Measurements from ENCODE around the gene TMEM91. TPM values are rescaled to one million over a fixed set of nuclear protein-coding genes. Genes with fewer than 3 reads are reported as not detected.

Gene TMEM91
- polyA plus RNA-seq, 1 of the 3 experiments (the other 2 are of a cell fraction), result 5.7 TPM

DNA sequence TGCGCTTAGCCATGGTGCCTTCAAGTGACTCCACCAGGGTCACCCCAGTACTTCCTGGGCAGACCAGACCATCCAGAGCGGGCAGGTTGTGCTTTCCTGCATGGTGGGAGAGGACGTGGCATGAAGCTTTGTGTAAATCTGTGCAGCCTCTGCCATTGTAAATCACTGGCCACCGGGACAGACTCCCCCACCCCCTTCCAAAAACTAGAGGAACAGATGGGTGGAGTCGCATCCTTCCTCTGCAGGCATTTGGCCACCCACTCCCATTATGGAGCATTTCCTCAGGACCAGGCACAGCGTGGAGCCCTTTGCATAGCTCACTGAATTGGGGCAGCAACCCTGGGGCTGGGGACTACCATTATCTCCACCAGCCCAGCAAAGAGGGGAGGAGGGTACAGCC, 29.4 kb downstream of the TMEM91 start:
- H3K27me3 ChIP-seq (ENCODE audit: insufficient read depth), result no peaks in the 10 kb centered on the region
- H3F3A ChIP-seq (replicated peaks; ENCODE audit: insufficient read depth), result no peaks in the 10 kb centered on the region
- no peaks in the 10 kb centered on the region for H3K9me3 ChIP-seq
- no peaks in the 10 kb centered on the region for H3K36me3 ChIP-seq (replicated peaks in 1 of 2; ENCODE audit: control insufficient read depth in 1 of 2, insufficient read depth in 2 of 2, low read length in 1 of 2)
- H2AFZ ChIP-seq (ENCODE audit: low read depth), result no peak overlapping the region
- no peaks in the 10 kb centered on the region; a peak in 1 of 4 replicates for H3K4me1 ChIP-seq (ENCODE audit: control insufficient read depth in 1 of 2, insufficient read depth in 2 of 2, low read depth in 1 of 2, low read length in 1 of 2)
- ChIA-PET POLR2A (no interaction called here), CTCF (interaction anchor here (1.4 kb wide), 2 partner anchors 43 to 97 kb away, joined by 3 read pairs; no protein-coding TSS in a partner anchor)
- no peak overlapping the region for H3K27ac ChIP-seq (ENCODE audit: low read depth in 2 of 2, low read length in 1 of 2)
- H4K20me1 ChIP-seq (ENCODE audit: insufficient read depth), result no peaks in the 10 kb centered on the region
- H3K9me2 ChIP-seq, result no peaks in the 10 kb centered on the region
- no peak overlapping the region for H3K4me3 ChIP-seq (ENCODE audit: low read depth in 2 of 2, low read length in 1 of 2)
- WGBS (ENCODE audit: low lambda C conversion rate), result 95% methylated on average over 6 of the region's 6 CpGs
- DNase-seq, result no peak
- H3K4me2 ChIP-seq, result no peak overlapping the region
- no peak for TF ChIP-seq TAF1 (IDR thresholded peaks at IDR 0.05; ENCODE audit: borderline replicate concordance, low read depth, low read length)
- no peak for TF ChIP-seq FOSL2 (IDR thresholded peaks at IDR 0.05; ENCODE audit: borderline replicate concordance, low read depth)
- TF ChIP-seq ZBTB33 (IDR thresholded peaks at IDR 0.05; ENCODE audit: borderline replicate concordance, low read depth), result no peak
- TF ChIP-seq, protein P1, sequence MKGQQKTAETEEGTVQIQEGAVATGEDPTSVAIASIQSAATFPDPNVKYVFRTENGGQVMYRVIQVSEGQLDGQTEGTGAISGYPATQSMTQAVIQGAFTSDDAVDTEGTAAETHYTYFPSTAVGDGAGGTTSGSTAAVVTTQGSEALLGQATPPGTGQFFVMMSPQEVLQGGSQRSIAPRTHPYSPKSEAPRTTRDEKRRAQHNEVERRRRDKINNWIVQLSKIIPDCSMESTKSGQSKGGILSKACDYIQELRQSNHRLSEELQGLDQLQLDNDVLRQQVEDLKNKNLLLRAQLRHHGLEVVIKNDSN (IDR thresholded peaks at IDR 0.05; ENCODE audit: borderline replicate concordance, low read depth), result no peak
- TF ChIP-seq SIN3A (IDR thresholded peaks at IDR 0.05; ENCODE audit: borderline replicate concordance, low read depth, low read length), result no peak
- TF ChIP-seq EP300 (IDR thresholded peaks at IDR 0.05; ENCODE audit: borderline replicate concordance in 1 of 2, low read depth in 1 of 2, low read length in 1 of 2), result no peak
- TF ChIP-seq YY1 (IDR thresholded peaks at IDR 0.05; ENCODE audit: low read depth), result no peak
- no peak for TF ChIP-seq POLR2AphosphoS5 (IDR thresholded peaks at IDR 0.05; ENCODE audit: low read depth, low read length)
- TF ChIP-seq GATA2 (CRISPR knock-in tag; IDR thresholded peaks at IDR 0.05), result no peak
- TF ChIP-seq PBX3 (IDR thresholded peaks at IDR 0.05), result no peak
- TF ChIP-seq CHD2 (IDR thresholded peaks at IDR 0.05; ENCODE audit: low read length, partially characterized antibody), result no peak
- TF ChIP-seq NRF1 (IDR thresholded peaks at IDR 0.05; ENCODE audit: low read depth, low read length), result no peak
- TF ChIP-seq NFIC (IDR thresholded peaks at IDR 0.05; ENCODE audit: borderline replicate concordance), result no peak
- TF ChIP-seq CTCF (IDR thresholded peaks at IDR 0.05), result no peak
- no peak for TF ChIP-seq RAD21 (IDR thresholded peaks at IDR 0.05; ENCODE audit: low read length)
- TF ChIP-seq MEF2A (IDR thresholded peaks at IDR 0.05; ENCODE audit: borderline replicate concordance, low read depth), result no peak
- TF ChIP-seq RXRA (IDR thresholded peaks at IDR 0.05; ENCODE audit: borderline replicate concordance, low read depth), result no peak
- TF ChIP-seq TEAD4 (IDR thresholded peaks at IDR 0.05; ENCODE audit: borderline replicate concordance, insufficient read depth), result no peak
- TF ChIP-seq IRF3 (IDR thresholded peaks at IDR 0.05; ENCODE audit: low read depth, low read length), result no peak
- no peak for TF ChIP-seq RCOR1 (IDR thresholded peaks at IDR 0.05; ENCODE audit: low read length)
- no peaks in the 10 kb centered on the region for H3K79me2 ChIP-seq (ENCODE audit: insufficient read depth)
- no peak overlapping the region for H3K9ac ChIP-seq

Measured in SK-N-SH (cell line).